ENCODE data around the gene ARHGEF38.

Gene ARHGEF38

DNA sequence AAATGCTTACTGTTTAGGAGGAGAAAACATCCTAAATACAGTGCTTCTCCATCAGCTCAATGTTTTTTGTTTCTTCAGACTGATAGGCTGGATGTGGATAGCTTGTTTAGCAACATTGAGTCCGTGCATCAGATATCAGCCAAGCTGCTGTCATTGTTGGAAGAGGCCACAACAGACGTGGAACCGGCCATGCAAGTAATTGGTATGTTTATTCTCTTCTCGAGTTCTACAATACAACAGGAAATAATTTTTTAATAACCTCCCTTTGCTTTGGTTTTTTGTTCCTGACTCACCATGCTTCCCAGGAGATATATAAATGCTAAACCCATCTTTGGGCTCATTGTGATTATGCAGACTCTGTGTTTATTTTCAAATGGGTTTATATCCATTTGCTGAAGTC is 60.9 kb downstream of the ARHGEF38 start:
- no peak overlapping the region for H3K4me3 Mint-ChIP-seq

DNA sequence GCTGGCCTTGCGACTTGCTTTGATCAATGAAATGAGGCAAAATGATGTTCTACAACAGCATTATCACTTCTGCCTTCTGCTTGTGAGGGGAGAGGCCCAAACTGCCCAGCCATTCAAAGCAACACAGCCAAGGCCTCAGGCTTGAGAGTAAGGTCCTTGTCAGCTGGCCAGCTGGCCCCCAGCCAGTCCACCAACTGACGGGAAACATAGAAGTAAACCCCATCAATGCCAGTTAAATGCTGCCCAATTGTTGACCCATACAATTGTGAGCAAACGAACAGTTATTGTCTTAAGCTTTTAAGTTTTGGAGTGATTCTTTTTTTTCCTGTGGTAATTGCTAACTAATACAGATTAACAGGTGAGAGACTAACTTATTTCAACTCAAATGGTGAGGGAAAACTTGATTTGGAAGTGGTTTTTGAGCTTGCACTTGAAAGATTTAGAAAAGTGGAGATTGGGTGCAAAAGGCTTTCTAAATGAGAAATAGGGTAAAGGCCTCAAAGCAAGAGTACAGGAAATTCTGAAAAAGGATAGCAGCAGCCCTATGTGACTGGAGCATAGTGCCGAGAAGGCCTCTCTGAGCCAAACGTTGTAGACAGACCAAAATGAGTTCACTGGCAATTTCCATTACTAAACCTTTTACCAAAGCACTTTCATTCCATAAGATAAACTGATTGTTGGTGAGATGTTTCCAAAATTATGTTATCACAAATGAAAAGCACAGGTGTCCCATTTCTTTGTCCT is 66.9 kb downstream of the ARHGEF38 start:
- no peak overlapping the region for H3K27ac Mint-ChIP-seq
- DNase-seq: no peak
- no peak overlapping the region for H3K4me3 Mint-ChIP-seq
- H3K9me3 Mint-ChIP-seq: no peaks in the 10 kb centered on the region
- no peaks in the 10 kb centered on the region for H3K4me1 Mint-ChIP-seq (ENCODE audit: low read depth)
- peaks cover 4% of the 10 kb centered on the region for H3K27me3 Mint-ChIP-seq
- no peaks in the 10 kb centered on the region for H3K36me3 Mint-ChIP-seq (ENCODE audit: low read depth)

More for the DNA sequence above, 60.9 kb downstream of the ARHGEF38 start:
- DNase-seq: no peak
- no peak overlapping the region for H3K27ac Mint-ChIP-seq
- peaks cover 13% of the 10 kb centered on the region for H3K27me3 Mint-ChIP-seq
- H3K36me3 Mint-ChIP-seq (ENCODE audit: low read depth): no peaks in the 10 kb centered on the region
- no peaks in the 10 kb centered on the region for H3K4me1 Mint-ChIP-seq (ENCODE audit: low read depth)
- no peaks in the 10 kb centered on the region for H3K9me3 Mint-ChIP-seq

DNA sequence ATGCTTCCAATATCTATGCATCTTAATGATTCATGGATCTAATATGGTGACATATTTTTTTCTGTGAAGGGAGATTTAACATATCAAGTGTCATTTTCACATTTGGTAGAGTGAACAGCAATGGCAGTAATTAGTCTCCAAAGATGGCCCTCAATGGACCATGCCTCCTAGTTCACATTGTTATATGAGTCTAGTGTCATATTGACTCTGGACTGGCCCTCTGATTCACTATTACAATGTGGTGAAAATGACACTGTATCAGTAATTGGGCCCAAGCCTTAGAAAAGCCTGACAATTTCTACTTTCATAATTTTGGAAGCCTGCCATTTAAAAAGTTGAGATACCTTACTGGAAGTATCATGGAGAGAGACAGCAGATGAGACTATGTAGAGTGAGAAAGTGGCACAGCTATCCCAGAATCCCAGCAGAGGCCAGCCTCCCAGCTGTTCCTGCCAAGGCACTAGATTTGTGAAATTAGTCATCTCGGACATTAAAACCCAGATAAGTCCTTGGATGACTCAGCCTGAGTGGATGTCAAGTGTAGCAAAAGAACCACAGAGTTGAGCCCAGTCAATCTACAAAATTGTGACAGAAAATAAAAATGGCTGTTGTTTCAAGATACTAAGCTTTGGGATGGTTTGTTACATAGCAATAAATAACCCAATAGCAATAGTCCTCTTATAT is 68.4 kb downstream of the ARHGEF38 start:
- Mint-ChIP-seq H3K27me3 (peaks cover 4% of the 10 kb centered on the region), H3K27ac (no peak overlapping the region), H3K36me3 (ENCODE audit: low read depth) (no peaks in the 10 kb centered on the region), H3K4me3 (no peak overlapping the region), H3K4me1 (ENCODE audit: low read depth) (no peaks in the 10 kb centered on the region), H3K9me3 (no peaks in the 10 kb centered on the region)
- no peak for DNase-seq

DNA sequence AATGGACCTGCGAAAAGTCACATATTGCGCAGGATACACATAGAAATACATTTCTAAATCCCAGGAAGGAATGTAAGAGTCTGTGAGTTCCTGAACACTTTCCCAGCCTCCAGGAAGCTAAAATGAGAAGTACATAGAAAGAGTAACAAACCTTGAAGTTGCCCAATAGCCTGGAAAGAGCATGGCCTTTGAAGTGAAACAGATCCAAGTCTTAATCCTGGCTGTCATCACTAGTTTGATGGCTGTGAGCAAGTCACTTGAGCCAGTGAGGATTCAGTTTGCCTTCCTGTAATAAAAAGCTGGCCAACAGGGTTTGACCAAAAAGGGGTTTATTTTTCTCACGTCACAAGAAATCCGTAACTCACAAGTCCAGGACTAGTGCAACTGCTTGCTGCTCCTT is 69.8 kb downstream of the ARHGEF38 start:
- no peak for DNase-seq
- no peaks in the 10 kb centered on the region for H3K4me1 Mint-ChIP-seq (ENCODE audit: low read depth)
- peaks cover 4% of the 10 kb centered on the region for H3K27me3 Mint-ChIP-seq
- no peaks in the 10 kb centered on the region for H3K36me3 Mint-ChIP-seq (ENCODE audit: low read depth)
- H3K9me3 Mint-ChIP-seq: no peaks in the 10 kb centered on the region
- H3K27ac Mint-ChIP-seq: no peak overlapping the region
- H3K4me3 Mint-ChIP-seq: no peak overlapping the region

DNA sequence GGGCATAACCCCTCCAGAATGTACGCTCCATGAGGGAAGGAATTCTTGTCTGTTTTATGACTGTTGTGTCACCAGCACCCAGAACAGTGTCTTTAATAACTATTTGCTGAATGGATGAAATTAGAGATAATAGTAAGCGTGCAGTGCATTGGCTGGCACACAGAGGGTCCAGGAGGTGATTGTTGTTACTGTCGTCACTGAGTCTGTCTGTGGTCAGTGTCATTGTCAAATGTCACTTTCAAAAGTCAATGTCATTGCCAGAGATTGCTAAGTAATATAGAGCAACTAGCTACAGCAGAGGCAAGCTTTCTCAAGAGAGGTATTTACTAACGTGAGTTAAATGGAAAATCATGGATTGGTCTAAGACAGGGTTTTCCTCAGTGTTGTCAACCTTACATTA is 70.7 kb downstream of the ARHGEF38 start:
- H3K4me3 Mint-ChIP-seq: no peak overlapping the region
- no peak for DNase-seq
- no peaks in the 10 kb centered on the region for H3K36me3 Mint-ChIP-seq (ENCODE audit: low read depth)
- H3K27ac Mint-ChIP-seq: no peak overlapping the region
- no peaks in the 10 kb centered on the region for H3K4me1 Mint-ChIP-seq (ENCODE audit: low read depth)
- peaks cover 5% of the 10 kb centered on the region for H3K27me3 Mint-ChIP-seq
- no peaks in the 10 kb centered on the region for H3K9me3 Mint-ChIP-seq

DNA sequence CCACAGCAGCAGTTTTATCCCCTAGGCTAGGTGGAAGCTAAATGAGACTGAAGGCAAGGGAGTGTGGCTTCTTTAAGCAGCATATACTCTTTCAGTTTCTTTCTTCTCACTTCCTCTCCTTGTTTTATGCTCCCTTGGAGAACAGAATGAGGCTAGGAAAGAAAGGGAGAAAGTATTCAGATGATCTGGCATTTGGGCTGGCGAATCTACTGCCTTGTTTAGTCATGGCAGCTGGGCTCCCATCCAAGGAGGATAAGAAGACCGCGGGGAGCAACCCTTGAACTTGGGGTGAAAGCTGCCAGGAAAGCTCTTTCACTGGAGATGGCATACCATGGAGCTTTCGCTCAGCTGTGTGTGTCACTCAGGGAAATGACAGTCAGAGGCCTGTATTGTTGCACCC is 72.1 kb downstream of the ARHGEF38 start:
- Mint-ChIP-seq H3K9me3 (no peaks in the 10 kb centered on the region), H3K27me3 (peaks cover 11% of the 10 kb centered on the region), H3K36me3 (ENCODE audit: low read depth) (no peaks in the 10 kb centered on the region), H3K4me1 (ENCODE audit: low read depth) (no peaks in the 10 kb centered on the region), H3K4me3 (no peak overlapping the region), H3K27ac (no peak overlapping the region)
- DNase-seq: no peak

DNA sequence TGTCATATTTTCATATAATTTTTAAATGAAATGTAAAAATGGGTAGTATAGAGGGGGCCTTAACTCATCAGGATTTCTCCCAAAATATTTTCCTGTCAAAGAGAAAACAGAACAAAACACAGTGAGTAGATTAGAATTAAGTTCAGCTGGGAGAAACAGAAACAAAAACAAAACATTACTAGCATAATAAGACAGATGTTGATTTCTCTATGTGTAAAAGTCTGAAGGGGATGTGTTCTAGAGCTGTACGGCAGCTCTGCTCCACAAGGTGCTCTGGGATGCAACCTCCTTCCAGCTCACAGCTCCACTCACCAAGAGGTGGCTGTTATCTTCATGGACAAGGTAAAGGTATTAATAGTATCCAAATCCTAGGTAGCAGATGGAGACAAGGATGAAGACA is 72.8 kb downstream of the ARHGEF38 start:
- Mint-ChIP-seq H3K4me3 (no peak overlapping the region), H3K4me1 (ENCODE audit: low read depth) (no peaks in the 10 kb centered on the region), H3K9me3 (no peaks in the 10 kb centered on the region), H3K36me3 (ENCODE audit: low read depth) (no peaks in the 10 kb centered on the region), H3K27ac (no peak overlapping the region), H3K27me3 (peaks cover 11% of the 10 kb centered on the region)
- DNase-seq: no peak

- Mint-ChIP-seq H3K36me3 (ENCODE audit: low read depth) (no peaks in the 10 kb centered on the region), H3K4me3 (no peak overlapping the region), H3K27ac (no peak overlapping the region), H3K4me1 (ENCODE audit: low read depth) (no peaks in the 10 kb centered on the region), H3K27me3 (peaks cover 11% of the 10 kb centered on the region), H3K9me3 (no peaks in the 10 kb centered on the region)
- DNase-seq: no peak
Observed at GRCh38 chr4:105626846-105627245, 74.4 kb downstream of the ARHGEF38 start.

- Mint-ChIP-seq H3K9me3 (no peaks in the 10 kb centered on the region), H3K27me3 (peaks cover 11% of the 10 kb centered on the region), H3K4me1 (ENCODE audit: low read depth) (no peaks in the 10 kb centered on the region), H3K27ac (no peak overlapping the region), H3K36me3 (ENCODE audit: low read depth) (no peaks in the 10 kb centered on the region), H3K4me3 (no peak overlapping the region)
- DNase-seq: no peak
Observed at GRCh38 chr4:105627620-105628019, 75.2 kb downstream of the ARHGEF38 start.

DNA sequence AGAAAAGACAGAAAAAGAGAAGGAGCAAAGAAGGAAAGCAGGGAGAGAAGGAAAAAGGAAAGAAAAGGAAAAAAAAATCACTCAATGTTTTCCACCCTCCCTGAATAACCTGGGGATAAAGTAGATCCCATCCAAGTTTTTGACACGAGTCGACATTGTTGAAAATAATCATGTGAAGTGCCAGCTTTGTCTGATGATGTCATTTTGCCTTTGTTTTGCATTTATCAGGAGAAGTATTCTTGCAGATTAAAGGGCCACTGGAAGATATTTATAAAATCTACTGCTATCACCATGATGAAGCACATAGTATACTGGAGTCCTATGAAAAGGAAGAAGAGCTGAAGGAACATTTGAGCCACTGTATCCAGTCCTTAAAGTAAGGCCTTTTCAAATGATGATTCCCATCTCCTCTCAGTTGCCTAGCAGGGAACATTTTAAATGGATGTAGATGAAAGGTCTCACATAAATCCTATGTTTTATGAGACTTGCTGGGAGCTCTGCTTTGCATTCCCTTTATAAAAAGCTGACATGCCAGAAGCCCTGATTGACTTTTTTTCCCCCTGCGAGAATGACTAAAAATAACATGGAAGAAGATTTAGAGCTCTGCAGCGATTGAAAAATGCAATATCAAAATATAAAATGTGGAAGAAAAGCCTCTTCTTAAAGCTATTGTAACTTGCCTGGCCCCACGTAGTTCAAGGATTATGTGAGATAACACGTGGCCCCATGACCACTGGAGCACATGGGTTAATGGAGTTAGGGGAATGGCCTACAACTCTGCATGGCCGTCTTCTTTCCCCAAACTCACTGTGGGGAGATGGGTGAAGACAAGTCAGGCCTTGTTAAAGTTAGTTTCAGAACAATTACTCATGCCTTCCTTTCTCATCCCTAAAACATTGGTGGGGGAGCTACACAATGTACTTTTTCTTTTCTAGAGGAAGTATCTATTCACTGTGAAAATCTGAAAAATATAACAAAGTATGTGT is 78.5 kb downstream of the ARHGEF38 start:
- peaks cover 7% of the 10 kb centered on the region for H3K27me3 Mint-ChIP-seq
- no peak for DNase-seq
- H3K36me3 Mint-ChIP-seq (ENCODE audit: low read depth): no peaks in the 10 kb centered on the region
- H3K9me3 Mint-ChIP-seq: no peaks in the 10 kb centered on the region
- no peak overlapping the region for H3K27ac Mint-ChIP-seq
- H3K4me3 Mint-ChIP-seq: no peak overlapping the region
- H3K4me1 Mint-ChIP-seq (ENCODE audit: low read depth): no peaks in the 10 kb centered on the region

- Mint-ChIP-seq H3K4me3 (no peak overlapping the region), H3K27ac (no peak overlapping the region), H3K36me3 (ENCODE audit: low read depth) (no peaks in the 10 kb centered on the region), H3K27me3 (peaks cover 7% of the 10 kb centered on the region), H3K4me1 (ENCODE audit: low read depth) (no peaks in the 10 kb centered on the region), H3K9me3 (no peaks in the 10 kb centered on the region)
- DNase-seq: no peak
Observed at GRCh38 chr4:105631818-105632400, 79.5 kb downstream of the ARHGEF38 start.

GRCh38 chr4:105632599-105632998 is 80.2 kb downstream of the ARHGEF38 start:
- Mint-ChIP-seq H3K36me3 (ENCODE audit: low read depth) (no peaks in the 10 kb centered on the region), H3K4me1 (ENCODE audit: low read depth) (peaks cover 3% of the 10 kb centered on the region), H3K4me3 (no peak overlapping the region), H3K27me3 (peaks cover 9% of the 10 kb centered on the region), H3K9me3 (no peaks in the 10 kb centered on the region), H3K27ac (no peak overlapping the region)
- DNase-seq: no peak

- no peak for DNase-seq
- Mint-ChIP-seq H3K4me1 (ENCODE audit: low read depth) (peaks cover 3% of the 10 kb centered on the region), H3K9me3 (no peaks in the 10 kb centered on the region), H3K4me3 (no peak overlapping the region), H3K27me3 (peaks cover 7% of the 10 kb centered on the region), H3K27ac (no peak overlapping the region), H3K36me3 (ENCODE audit: low read depth) (no peaks in the 10 kb centered on the region)
Observed at GRCh38 chr4:105633241-105633640, 80.8 kb downstream of the ARHGEF38 start.

GRCh38 chr4:105634402-105635080 is 82.1 kb downstream of the ARHGEF38 start:
- no peaks in the 10 kb centered on the region for H3K9me3 Mint-ChIP-seq
- H3K4me3 Mint-ChIP-seq: no peak overlapping the region
- H3K27me3 Mint-ChIP-seq: peaks cover 3% of the 10 kb centered on the region
- H3K27ac Mint-ChIP-seq: no peak overlapping the region
- H3K4me1 Mint-ChIP-seq (ENCODE audit: low read depth): peaks cover 3% of the 10 kb centered on the region
- H3K36me3 Mint-ChIP-seq (ENCODE audit: low read depth): no peaks in the 10 kb centered on the region
- DNase-seq: no peak
